ENCODE results near the gene PRRT1.
"Not testable (repeated sequence)": the region's sequence is repeated elsewhere in the genome, so short reads cannot be mapped to it uniquely, and the experiment has no call there.

PRRT1 gene

GRCh38 chr6:32105433-32105832 is 46.3 kb downstream of the PRRT1 start:
- DNase-seq = no peak

- DNase-seq = no peak
Measured at GRCh38 chr6:32102255-32102654, 49.5 kb downstream of the PRRT1 start.

GRCh38 chr6:32100251-32100650 is 51.5 kb downstream of the PRRT1 start:
- not testable (repeated sequence) for DNase-seq
